Measurements from ENCODE around the gene SUMF2.
A peak's percentile ranks its signal among the peaks of the same experiment; 100 is the strongest.
"Not testable (repeated sequence)": the region's sequence is repeated elsewhere in the genome, so short reads cannot be mapped to it uniquely, and the experiment has no call there.

The SUMF2 gene

DNA sequence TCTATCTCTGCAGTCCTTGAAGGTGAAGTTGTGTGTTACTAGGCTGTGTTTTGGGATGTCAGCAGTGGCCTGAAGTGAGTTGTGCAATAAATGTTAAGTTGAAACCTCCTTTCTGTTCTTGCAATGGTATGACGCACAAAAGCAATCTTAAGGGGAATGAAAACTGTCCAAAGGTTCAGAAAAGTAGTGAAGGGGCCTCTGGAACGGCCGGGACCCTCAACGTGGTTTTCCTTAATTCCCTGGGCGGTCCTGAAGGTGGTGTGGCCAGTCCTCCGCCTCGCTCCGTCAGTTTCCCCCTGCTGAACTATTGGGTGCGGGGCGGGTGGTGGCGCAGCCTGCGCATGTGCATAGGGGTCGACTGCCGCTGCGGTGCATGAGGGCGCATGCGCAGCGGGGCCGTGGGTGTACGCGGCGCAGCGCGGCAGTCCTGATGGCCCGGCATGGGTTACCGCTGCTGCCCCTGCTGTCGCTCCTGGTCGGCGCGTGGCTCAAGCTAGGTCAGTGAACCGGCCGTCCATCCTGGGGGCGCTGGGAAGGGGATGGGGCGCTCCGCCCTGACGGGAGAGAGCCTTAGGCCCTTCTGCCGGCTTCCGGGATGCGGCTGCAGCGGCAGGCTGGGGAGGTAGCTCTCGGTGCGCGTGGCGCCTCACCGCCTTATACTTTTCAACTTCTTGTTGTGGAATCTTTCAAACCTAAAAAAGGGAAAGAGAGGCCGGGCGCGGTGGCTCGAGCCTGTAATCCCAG, at the start of gene SUMF2:
SUMF2 (plus strand) TSS at position 405 of the 744 bp plus-strand sequence; CDS start at position 431, 26 bp downstream.
- TF ChIP-seq, protein P1, sequence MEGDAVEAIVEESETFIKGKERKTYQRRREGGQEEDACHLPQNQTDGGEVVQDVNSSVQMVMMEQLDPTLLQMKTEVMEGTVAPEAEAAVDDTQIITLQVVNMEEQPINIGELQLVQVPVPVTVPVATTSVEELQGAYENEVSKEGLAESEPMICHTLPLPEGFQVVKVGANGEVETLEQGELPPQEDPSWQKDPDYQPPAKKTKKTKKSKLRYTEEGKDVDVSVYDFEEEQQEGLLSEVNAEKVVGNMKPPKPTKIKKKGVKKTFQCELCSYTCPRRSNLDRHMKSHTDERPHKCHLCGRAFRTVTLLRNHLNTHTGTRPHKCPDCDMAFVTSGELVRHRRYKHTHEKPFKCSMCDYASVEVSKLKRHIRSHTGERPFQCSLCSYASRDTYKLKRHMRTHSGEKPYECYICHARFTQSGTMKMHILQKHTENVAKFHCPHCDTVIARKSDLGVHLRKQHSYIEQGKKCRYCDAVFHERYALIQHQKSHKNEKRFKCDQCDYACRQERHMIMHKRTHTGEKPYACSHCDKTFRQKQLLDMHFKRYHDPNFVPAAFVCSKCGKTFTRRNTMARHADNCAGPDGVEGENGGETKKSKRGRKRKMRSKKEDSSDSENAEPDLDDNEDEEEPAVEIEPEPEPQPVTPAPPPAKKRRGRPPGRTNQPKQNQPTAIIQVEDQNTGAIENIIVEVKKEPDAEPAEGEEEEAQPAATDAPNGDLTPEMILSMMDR (IDR thresholded peaks at IDR 0.05; ENCODE audit: control insufficient read depth, extremely low read depth, insufficient read depth) = no peak
- peak within 1 kb of the TSS; percentile 62 for H3K4me3 ChIP-seq (ENCODE audit: low read depth, low read length)
- DNase-seq (ENCODE audit: low read depth) = peak; percentile 56

DNA sequence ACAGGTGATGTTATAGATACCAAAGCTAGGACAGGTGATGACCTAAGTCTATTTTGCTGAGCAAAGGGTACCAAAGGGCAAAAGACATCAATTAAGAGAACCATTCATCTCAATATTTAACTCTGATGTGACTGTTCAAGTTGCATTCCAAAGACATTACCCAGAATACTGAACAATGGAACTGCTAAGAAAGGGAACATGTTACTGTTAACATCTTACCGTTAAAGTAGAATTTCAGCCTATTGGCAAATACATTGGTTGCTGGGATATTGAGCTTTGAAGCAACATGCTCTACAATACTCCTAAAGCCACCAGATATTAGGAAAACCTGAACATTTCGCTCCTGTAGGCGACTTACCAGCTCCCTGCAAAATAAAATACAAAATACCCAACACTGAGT, 47.1 kb upstream of the SUMF2 start:
- not testable (repeated sequence) for DNase-seq (ENCODE audit: low read depth); H3K4me3 ChIP-seq (ENCODE audit: low read depth, low read length)

DNA sequence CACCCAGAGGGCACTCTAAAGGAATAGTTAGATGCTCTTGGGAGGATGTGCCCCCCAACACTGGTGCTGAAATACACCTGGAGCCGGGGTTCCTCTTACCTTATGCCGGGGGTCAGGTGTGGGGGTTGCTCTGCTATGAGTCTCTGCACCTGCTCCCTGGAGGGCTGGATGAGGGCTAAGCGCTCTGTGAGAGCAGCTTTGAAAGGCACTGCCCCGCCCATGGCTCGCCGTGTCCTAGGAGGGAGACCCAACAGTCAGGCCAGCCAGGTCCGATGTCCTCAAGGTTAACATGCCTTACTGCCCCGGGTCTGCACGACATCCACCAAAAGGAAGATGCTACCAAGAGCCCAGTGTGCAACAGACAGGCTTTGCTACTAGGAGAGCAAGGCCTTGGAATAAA, 44.6 kb upstream of the SUMF2 start:
- TF ChIP-seq, protein P1 (IDR thresholded peaks at IDR 0.05; ENCODE audit: control insufficient read depth, extremely low read depth, insufficient read depth) = no peak
- DNase-seq (ENCODE audit: low read depth) = no peak
- no peak overlapping the region for H3K4me3 ChIP-seq (ENCODE audit: low read depth, low read length)

DNA sequence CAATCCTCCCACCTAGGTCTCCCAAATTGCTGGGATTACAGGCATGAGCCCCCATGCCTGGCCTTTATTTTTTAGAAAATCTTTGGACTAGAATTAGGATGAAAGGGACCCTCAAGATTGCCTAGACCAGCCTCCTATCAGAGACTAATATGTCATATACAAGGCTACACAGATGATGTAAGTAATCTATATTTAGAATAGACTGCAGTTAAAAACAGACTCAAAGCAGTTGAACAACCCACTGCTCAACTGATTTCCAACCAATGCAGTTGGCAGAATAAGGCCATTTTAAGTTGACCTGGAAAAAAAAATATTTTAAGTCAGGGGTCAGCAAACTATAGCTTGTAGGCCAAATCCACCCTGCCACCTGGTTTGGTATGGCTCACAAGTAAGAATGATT, 40.6 kb upstream of the SUMF2 start:
- TF ChIP-seq, protein P1 (IDR thresholded peaks at IDR 0.05; ENCODE audit: control insufficient read depth, extremely low read depth, insufficient read depth) = no peak
- no peak for DNase-seq (ENCODE audit: low read depth)
- no peak overlapping the region for H3K4me3 ChIP-seq (ENCODE audit: low read depth, low read length)

DNA sequence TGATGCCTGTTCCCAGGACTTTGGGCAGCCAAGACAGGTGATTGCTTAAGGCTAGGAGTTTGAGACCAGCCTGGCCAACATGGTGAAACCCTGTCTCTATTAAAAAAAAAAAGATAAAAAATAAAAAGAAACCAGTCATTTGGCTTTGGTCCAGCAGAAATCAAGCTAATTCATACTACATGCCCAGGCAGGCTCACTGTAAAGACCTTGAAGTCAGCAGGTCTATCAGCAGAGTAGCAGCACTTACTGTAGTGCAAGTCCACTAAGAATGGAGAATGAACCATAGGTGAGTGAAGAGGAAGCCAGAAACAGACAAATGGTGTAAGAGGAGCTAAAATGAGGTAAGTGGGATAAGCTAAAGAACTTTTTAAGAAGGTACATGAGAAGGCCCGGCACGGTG, 37.5 kb upstream of the SUMF2 start:
- no peak overlapping the region for H3K4me3 ChIP-seq (ENCODE audit: low read depth, low read length)
- no peak for DNase-seq (ENCODE audit: low read depth)
- TF ChIP-seq, protein P1 (IDR thresholded peaks at IDR 0.05; ENCODE audit: control insufficient read depth, extremely low read depth, insufficient read depth) = no peak

DNA sequence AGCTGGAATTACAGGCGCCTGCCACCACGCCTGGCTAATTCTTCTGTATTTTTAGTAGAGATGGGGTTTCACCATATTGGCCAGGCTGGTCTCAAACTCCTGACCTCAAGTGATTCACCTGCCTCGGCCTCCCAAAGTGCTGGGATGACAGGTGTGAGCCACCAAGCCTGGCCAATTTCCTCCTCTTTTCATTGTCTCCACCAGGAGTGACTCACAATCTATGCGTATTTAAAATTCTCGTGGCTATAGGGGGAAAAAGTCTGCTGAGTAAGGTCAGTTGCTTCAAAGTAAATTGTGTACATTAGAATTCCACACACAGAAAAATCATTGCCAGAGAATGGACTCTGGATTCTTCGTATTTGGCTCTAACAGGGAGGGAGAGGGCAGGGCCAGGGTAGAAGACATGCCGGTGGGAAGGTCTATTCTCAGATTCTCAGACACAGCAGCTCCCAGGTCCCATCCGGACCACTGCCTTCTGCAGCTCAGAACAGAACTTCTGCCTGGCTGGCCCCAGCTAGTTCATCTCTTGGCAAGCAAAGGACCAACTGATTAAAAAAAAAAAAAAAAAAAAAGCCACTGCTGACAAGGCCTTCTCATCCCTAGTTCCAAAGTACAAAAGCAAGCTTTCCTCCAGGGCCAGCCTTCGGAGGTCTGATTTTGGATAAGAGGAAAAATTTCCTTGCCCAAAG, 35.0 kb upstream of the SUMF2 start:
- H3K4me3 ChIP-seq (ENCODE audit: low read depth, low read length) = no peak overlapping the region
- TF ChIP-seq, protein P1 (IDR thresholded peaks at IDR 0.05; ENCODE audit: control insufficient read depth, extremely low read depth, insufficient read depth) = no peak
- DNase-seq (ENCODE audit: low read depth) = no peak

DNA sequence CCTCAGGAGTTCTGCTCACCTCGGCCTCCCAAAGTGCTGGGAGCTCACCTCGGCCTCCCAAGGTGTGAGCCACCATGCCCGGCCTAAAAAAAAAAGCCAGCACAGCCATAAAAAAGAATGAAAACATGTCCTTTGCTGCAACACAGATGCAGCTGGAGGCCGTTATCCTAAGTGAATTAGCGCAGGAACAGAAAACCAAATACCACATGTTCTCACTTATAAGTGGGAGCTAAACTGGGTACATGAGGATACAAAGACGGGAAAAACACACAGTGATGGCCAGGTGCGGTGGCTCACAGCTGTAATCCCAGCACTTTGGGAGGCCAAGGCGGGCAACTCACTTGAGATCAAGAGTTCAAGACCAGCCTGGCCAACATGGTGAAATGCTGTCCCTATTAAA, 33.7 kb upstream of the SUMF2 start:
- TF ChIP-seq, protein P1 (IDR thresholded peaks at IDR 0.05; ENCODE audit: control insufficient read depth, extremely low read depth, insufficient read depth) = no peak
- no peak for DNase-seq (ENCODE audit: low read depth)
- no peak overlapping the region for H3K4me3 ChIP-seq (ENCODE audit: low read depth, low read length)

DNA sequence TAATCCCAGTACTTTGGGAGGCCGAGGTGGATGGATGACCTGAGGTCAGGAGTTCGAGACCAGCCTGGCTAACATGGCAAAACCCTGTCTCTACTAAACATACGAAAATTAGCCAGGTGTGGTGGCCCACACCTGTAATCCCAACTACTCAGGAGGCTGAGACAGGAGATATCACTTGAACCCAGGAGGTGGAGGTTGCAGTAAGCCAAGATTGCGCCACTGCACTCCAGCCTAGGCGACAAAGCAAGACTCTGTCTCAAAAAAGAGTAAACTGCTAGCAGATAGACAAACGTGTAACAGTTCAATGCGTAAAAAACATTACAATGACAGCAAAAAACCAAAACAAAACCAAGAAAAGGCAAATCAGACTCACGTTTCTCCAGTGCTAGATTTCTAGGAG, 32.5 kb upstream of the SUMF2 start:
- not testable (repeated sequence) for H3K4me3 ChIP-seq (ENCODE audit: low read depth, low read length); DNase-seq (ENCODE audit: low read depth)

DNA sequence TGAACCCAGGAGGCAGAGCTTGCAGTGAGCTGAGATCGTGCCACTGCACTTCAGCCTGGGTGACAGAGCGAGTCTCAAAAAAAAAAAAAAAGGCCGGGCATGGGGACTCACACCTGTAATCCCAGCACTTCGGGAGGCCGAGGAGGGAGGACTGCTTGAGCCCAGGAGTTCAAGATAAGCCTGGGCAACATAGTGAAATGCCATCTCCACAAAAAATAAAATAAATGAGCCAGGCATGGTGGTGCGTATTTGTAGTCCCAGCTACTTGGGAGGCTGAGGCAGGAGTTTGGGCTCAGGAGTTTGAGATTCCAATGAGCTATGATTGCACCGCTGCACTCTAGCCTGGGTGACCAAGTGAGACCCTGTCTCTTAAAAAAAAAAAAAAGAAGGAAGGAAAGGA, 31.5 kb upstream of the SUMF2 start:
- DNase-seq (ENCODE audit: low read depth); H3K4me3 ChIP-seq (ENCODE audit: low read depth, low read length): not testable (repeated sequence)
